ENCODE data around the gene NUDCD3.

DNA sequence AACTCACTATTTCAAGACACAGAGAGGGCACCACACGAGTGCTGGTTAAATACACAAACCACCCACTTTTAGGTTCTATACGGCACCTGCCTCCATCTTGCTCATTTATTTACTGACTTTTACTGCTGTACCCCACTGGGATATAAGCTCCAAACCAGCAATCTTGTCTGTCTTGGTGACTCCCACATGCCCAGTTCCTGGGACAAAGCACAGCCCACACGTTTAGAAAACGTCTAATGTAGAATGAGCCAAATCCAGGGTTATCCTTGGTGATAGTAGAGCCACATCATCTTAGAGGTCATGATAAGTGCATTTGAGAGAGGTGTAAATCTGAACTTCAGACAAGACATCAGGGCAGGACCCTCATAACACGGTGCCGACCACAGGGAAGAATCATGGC is 73.5 kb downstream of the NUDCD3 start:
- TF ChIP-seq, protein P1, sequence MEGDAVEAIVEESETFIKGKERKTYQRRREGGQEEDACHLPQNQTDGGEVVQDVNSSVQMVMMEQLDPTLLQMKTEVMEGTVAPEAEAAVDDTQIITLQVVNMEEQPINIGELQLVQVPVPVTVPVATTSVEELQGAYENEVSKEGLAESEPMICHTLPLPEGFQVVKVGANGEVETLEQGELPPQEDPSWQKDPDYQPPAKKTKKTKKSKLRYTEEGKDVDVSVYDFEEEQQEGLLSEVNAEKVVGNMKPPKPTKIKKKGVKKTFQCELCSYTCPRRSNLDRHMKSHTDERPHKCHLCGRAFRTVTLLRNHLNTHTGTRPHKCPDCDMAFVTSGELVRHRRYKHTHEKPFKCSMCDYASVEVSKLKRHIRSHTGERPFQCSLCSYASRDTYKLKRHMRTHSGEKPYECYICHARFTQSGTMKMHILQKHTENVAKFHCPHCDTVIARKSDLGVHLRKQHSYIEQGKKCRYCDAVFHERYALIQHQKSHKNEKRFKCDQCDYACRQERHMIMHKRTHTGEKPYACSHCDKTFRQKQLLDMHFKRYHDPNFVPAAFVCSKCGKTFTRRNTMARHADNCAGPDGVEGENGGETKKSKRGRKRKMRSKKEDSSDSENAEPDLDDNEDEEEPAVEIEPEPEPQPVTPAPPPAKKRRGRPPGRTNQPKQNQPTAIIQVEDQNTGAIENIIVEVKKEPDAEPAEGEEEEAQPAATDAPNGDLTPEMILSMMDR (IDR thresholded peaks at IDR 0.05; ENCODE audit: low read depth, low read length, poor library complexity, severe bottlenecking) = no peak
- TF ChIP-seq EZH2phosphoT487 (IDR thresholded peaks at IDR 0.05; ENCODE audit: borderline replicate concordance, low read length) = no peak
